SK-N-SH treated with all-trans-retinoic acid at 6 μM for 48 hours (cell line): Measurements from ENCODE around the gene PROKR1.

ENCODE experiments used
- ATAC-seq: fragments of 200-7000 bp; cut with Tn5 transposase; 3 replicates; pipeline ENCODE4 v1.9.1; 2020; ENCODE audit warnings: mild to moderate bottlenecking, moderate library complexity
- ARNTL ChIP-seq: fragments of 450-650 bp; formaldehyde crosslinking; IDR thresholded peaks from 2 replicates; pipeline ENCODE4 v1.5.0; 2020; ENCODE audit warnings: low read depth, mild to moderate bottlenecking, moderate library complexity, borderline replicate concordance
- BACH2 ChIP-seq: fragments of 250-450 bp; sonication (Bioruptor Pico); IDR thresholded peaks from 2 replicates; pipeline ENCODE4 v1.9.0; 2021; ENCODE audit warnings: mild to moderate bottlenecking, borderline replicate concordance
- CSDC2 ChIP-seq: fragments of 250-450 bp; sonication (Bioruptor Pico); IDR thresholded peaks from 2 replicates; pipeline ENCODE4 v1.5.0; 2020; ENCODE audit warnings: mild to moderate bottlenecking, moderate library complexity
- ESRRG ChIP-seq: fragments of 250-450 bp; sonication (Bioruptor Pico); IDR thresholded peaks from 2 replicates; pipeline ENCODE4 v1.6.1; 2021; ENCODE audit warnings: mild to moderate bottlenecking
- GLIS3 ChIP-seq: fragments of 250-450 bp; sonication (Bioruptor Pico); IDR thresholded peaks from 2 replicates; pipeline ENCODE4 v1.5.0; 2020; ENCODE audit warnings: mild to moderate bottlenecking, moderate library complexity
- ISL1 ChIP-seq: fragments of 250-450 bp; sonication (Bioruptor Pico); IDR thresholded peaks from 2 replicates; pipeline ENCODE4 v2.1.2; 2022; ENCODE audit warnings: mild to moderate bottlenecking, moderate library complexity
- OSR1 ChIP-seq: fragments of 250-450 bp; sonication (Bioruptor Pico); IDR thresholded peaks from 2 replicates; pipeline ENCODE4 v1.8.0; 2022; ENCODE audit warnings: moderate library complexity, mild to moderate bottlenecking, inconsistent platforms
- PPARA ChIP-seq: fragments of 250-450 bp; sonication (Bioruptor Pico); IDR thresholded peaks from 2 replicates; pipeline ENCODE4 v1.5.0; 2020; ENCODE audit warnings: mild to moderate bottlenecking, borderline replicate concordance
- TCF4 ChIP-seq: fragments of 250-450 bp; sonication (Bioruptor Pico); IDR thresholded peaks from 2 replicates; pipeline ENCODE4 v1.8.0; 2021; ENCODE audit warnings: mild to moderate bottlenecking, moderate library complexity, borderline replicate concordance
- TOX ChIP-seq: fragments of 250-450 bp; sonication (Bioruptor Pico); IDR thresholded peaks from 2 replicates; pipeline ENCODE4 v1.8.0; 2021; ENCODE audit warnings: mild to moderate bottlenecking, moderate library complexity, borderline replicate concordance
- ZC3H10 ChIP-seq: fragments of 250-450 bp; sonication (Bioruptor Pico); IDR thresholded peaks from 2 replicates; pipeline ENCODE4 v1.5.1; 2021; ENCODE audit warnings: mild to moderate bottlenecking, moderate library complexity
- ZFP3 ChIP-seq: fragments of 250-450 bp; sonication (Bioruptor Pico); IDR thresholded peaks from 2 replicates; pipeline ENCODE4 v1.5.0; 2020; ENCODE audit warnings: mild to moderate bottlenecking, moderate library complexity
- ZFP30 ChIP-seq: fragments of 450-650 bp; formaldehyde crosslinking; IDR thresholded peaks from 2 replicates; pipeline ENCODE4 v1.5.0; 2022; ENCODE audit warnings: mild to moderate bottlenecking, moderate library complexity
- ZNF565 ChIP-seq: fragments of 450-650 bp; formaldehyde crosslinking; conservative IDR thresholded peaks from 2 replicates; pipeline ENCODE4 v1.5.0; 2020; ENCODE audit warnings: low read depth, mild to moderate bottlenecking, moderate library complexity
- ZNF70 ChIP-seq: fragments of 450-650 bp; formaldehyde crosslinking; IDR thresholded peaks from 2 replicates; pipeline ENCODE4 v1.5.0; 2020; ENCODE audit warnings: mild to moderate bottlenecking, moderate library complexity
- ZNF8 ChIP-seq: fragments of 450-650 bp; formaldehyde crosslinking; IDR thresholded peaks from 2 replicates; pipeline ENCODE4 v1.5.0; 2020; ENCODE audit warnings: mild to moderate bottlenecking, moderate library complexity
- TF ChIP-seq, protein P1 (sequence below): fragments of 250-450 bp; sonication (Bioruptor Pico); IDR thresholded peaks from 2 replicates; pipeline ENCODE4 v1.5.1; 2020; ENCODE audit warnings: low read depth, mild to moderate bottlenecking, moderate library complexity
- TF ChIP-seq, protein P2 (sequence below): fragments of 250-450 bp; sonication (Bioruptor Pico); IDR thresholded peaks from 2 replicates; pipeline ENCODE4 v1.8.0; 2021; ENCODE audit warnings: low read depth, mild to moderate bottlenecking, moderate library complexity, borderline replicate concordance
- TF ChIP-seq, protein P3 (sequence below): fragments of 250-450 bp; sonication (Bioruptor Pico); IDR thresholded peaks from 2 replicates; pipeline ENCODE4 v1.8.0; 2020; ENCODE audit warnings: mild to moderate bottlenecking, moderate library complexity, borderline replicate concordance
- TF ChIP-seq, protein P4 (sequence below): fragments of 250-450 bp; sonication (Bioruptor Pico); IDR thresholded peaks from 2 replicates; pipeline ENCODE4 v1.5.1; 2021; ENCODE audit warnings: mild to moderate bottlenecking, moderate library complexity
- TF ChIP-seq, protein P5 (sequence below): fragments of 250-450 bp; sonication (Bioruptor Pico); IDR thresholded peaks from 2 replicates; pipeline ENCODE4 v1.5.0; 2020; ENCODE audit warnings: mild to moderate bottlenecking, moderate library complexity

PROKR1 gene

DNA sequence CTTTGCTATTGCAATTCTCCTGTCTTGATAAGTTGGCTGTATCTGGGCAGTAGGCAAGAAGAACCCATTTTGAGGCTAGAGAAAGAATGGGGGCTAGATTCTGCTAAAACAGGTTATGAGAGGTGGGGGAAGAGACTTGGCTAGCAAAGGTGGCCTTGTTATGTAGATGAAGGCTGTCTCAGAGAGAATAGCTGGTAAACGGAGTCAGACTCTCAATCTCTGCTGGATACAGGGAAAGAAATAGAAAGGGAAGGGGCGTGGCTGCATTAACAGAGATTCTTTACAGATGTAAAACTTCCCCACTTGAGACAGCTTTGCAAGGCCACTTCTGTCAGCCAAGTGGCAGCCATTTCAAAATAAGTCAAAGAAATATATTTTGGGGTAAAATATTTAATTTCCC is 53.2 kb downstream of the PROKR1 start:
- ATAC-seq, result no peak
- TF ChIP-seq ISL1 (CRISPR knock-in tag), result no peak
- TF ChIP-seq, protein P1, sequence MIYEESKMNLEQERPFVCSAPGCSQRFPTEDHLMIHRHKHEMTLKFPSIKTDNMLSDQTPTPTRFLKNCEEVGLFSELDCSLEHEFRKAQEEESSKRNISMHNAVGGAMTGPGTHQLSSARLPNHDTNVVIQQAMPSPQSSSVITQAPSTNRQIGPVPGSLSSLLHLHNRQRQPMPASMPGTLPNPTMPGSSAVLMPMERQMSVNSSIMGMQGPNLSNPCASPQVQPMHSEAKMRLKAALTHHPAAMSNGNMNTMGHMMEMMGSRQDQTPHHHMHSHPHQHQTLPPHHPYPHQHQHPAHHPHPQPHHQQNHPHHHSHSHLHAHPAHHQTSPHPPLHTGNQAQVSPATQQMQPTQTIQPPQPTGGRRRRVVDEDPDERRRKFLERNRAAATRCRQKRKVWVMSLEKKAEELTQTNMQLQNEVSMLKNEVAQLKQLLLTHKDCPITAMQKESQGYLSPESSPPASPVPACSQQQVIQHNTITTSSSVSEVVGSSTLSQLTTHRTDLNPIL (CRISPR knock-in tag), result no peak
- no peak for TF ChIP-seq ARNTL
- TF ChIP-seq, protein P2, sequence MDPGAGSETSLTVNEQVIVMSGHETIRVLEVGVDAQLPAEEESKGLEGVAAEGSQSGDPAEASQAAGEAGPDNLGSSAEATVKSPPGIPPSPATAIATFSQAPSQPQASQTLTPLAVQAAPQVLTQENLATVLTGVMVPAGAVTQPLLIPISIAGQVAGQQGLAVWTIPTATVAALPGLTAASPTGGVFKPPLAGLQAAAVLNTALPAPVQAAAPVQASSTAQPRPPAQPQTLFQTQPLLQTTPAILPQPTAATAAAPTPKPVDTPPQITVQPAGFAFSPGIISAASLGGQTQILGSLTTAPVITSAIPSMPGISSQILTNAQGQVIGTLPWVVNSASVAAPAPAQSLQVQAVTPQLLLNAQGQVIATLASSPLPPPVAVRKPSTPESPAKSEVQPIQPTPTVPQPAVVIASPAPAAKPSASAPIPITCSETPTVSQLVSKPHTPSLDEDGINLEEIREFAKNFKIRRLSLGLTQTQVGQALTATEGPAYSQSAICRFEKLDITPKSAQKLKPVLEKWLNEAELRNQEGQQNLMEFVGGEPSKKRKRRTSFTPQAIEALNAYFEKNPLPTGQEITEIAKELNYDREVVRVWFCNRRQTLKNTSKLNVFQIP (CRISPR knock-in tag), result no peak
- TF ChIP-seq ESRRG (CRISPR knock-in tag), result no peak
- no peak for TF ChIP-seq ZNF70 (CRISPR knock-in tag)
- TF ChIP-seq TCF4 (CRISPR knock-in tag), result no peak
- TF ChIP-seq CSDC2 (CRISPR knock-in tag), result no peak
- TF ChIP-seq, protein P3, sequence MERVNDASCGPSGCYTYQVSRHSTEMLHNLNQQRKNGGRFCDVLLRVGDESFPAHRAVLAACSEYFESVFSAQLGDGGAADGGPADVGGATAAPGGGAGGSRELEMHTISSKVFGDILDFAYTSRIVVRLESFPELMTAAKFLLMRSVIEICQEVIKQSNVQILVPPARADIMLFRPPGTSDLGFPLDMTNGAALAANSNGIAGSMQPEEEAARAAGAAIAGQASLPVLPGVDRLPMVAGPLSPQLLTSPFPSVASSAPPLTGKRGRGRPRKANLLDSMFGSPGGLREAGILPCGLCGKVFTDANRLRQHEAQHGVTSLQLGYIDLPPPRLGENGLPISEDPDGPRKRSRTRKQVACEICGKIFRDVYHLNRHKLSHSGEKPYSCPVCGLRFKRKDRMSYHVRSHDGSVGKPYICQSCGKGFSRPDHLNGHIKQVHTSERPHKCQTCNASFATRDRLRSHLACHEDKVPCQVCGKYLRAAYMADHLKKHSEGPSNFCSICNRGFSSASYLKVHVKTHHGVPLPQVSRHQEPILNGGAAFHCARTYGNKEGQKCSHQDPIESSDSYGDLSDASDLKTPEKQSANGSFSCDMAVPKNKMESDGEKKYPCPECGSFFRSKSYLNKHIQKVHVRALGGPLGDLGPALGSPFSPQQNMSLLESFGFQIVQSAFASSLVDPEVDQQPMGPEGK (CRISPR knock-in tag), result no peak
- no peak for TF ChIP-seq ZNF565
- TF ChIP-seq ZNF8 (CRISPR knock-in tag), result no peak
- no peak for TF ChIP-seq BACH2 (CRISPR knock-in tag)
- TF ChIP-seq, protein P4, sequence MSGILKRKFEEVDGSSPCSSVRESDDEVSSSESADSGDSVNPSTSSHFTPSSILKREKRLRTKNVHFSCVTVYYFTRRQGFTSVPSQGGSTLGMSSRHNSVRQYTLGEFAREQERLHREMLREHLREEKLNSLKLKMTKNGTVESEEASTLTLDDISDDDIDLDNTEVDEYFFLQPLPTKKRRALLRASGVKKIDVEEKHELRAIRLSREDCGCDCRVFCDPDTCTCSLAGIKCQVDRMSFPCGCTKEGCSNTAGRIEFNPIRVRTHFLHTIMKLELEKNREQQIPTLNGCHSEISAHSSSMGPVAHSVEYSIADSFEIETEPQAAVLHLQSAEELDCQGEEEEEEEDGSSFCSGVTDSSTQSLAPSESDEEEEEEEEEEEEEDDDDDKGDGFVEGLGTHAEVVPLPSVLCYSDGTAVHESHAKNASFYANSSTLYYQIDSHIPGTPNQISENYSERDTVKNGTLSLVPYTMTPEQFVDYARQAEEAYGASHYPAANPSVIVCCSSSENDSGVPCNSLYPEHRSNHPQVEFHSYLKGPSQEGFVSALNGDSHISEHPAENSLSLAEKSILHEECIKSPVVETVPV (CRISPR knock-in tag), result no peak
- no peak for TF ChIP-seq GLIS3 (CRISPR knock-in tag)
- no peak for TF ChIP-seq ZFP30
- TF ChIP-seq ZFP3 (CRISPR knock-in tag), result no peak
- no peak for TF ChIP-seq TOX (CRISPR knock-in tag)
- TF ChIP-seq OSR1, result no peak
- no peak for TF ChIP-seq ZC3H10 (CRISPR knock-in tag)

DNA sequence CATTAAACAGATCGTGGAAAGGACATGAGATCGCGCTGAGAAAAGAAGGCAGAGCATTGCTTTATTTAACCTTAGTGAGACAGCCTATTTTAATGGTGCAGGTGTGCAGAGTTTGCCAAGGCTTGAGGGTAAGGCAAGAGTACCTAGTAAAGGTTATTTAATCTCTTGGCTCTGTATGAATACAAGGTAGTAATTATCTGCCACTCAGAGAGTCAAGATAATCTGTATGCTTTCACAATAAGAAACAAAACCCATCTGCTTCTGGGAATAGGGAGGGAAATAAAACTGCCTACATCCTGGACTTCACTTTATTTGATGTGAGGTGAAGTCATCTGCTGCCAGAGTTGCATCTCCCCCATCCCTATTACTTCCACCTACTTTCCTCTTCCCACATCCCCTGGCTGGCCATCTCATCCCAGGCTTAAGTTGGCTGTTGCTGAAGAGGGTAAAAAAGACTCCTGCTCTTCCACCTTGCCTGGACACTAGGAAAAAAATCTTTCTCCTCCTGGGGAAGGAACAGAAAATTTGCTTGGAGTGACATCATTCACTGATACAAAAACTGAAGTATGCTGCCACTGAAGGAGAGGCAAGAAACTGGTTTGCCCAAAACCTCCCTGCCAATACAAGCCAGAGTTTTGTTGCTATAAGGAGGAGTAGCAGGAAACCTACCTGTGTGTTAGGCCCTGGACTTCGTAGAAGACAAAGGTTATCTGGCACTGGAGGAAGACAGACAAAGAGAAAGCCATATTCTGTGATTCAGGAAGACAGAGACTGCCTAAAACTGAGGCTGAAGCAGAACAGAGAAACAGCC is 55.4 kb downstream of the PROKR1 start:
- TF ChIP-seq ZFP3 (CRISPR knock-in tag), result no peak
- no peak for TF ChIP-seq ARNTL
- TF ChIP-seq, protein P1 (CRISPR knock-in tag), result no peak
- no peak for TF ChIP-seq ZNF70 (CRISPR knock-in tag)
- TF ChIP-seq, protein P5, sequence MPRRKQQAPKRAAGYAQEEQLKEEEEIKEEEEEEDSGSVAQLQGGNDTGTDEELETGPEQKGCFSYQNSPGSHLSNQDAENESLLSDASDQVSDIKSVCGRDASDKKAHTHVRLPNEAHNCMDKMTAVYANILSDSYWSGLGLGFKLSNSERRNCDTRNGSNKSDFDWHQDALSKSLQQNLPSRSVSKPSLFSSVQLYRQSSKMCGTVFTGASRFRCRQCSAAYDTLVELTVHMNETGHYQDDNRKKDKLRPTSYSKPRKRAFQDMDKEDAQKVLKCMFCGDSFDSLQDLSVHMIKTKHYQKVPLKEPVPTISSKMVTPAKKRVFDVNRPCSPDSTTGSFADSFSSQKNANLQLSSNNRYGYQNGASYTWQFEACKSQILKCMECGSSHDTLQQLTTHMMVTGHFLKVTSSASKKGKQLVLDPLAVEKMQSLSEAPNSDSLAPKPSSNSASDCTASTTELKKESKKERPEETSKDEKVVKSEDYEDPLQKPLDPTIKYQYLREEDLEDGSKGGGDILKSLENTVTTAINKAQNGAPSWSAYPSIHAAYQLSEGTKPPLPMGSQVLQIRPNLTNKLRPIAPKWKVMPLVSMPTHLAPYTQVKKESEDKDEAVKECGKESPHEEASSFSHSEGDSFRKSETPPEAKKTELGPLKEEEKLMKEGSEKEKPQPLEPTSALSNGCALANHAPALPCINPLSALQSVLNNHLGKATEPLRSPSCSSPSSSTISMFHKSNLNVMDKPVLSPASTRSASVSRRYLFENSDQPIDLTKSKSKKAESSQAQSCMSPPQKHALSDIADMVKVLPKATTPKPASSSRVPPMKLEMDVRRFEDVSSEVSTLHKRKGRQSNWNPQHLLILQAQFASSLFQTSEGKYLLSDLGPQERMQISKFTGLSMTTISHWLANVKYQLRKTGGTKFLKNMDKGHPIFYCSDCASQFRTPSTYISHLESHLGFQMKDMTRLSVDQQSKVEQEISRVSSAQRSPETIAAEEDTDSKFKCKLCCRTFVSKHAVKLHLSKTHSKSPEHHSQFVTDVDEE (CRISPR knock-in tag), result no peak
- TF ChIP-seq CSDC2 (CRISPR knock-in tag), result no peak
- no peak for TF ChIP-seq PPARA (CRISPR knock-in tag)
- no peak for TF ChIP-seq TOX (CRISPR knock-in tag)
- TF ChIP-seq ZC3H10 (CRISPR knock-in tag), result no peak
- TF ChIP-seq BACH2 (CRISPR knock-in tag), result no peak
- TF ChIP-seq, protein P2 (CRISPR knock-in tag), result no peak
- TF ChIP-seq ISL1 (CRISPR knock-in tag), result no peak
- ATAC-seq, result no peak
